ENCODE data around the gene SSR3. TPM values are rescaled to one million over a fixed set of nuclear protein-coding genes. Genes with fewer than 3 reads are reported as not detected.
"Not testable (repeated sequence)": the region's sequence is repeated elsewhere in the genome, so short reads cannot be mapped to it uniquely, and the experiment has no call there.

Gene SSR3
- total and polyA plus RNA-seq, 3 donors from 2014 or later: 85.0 to 204 (median 108) TPM

- H3K27ac ChIP-seq: no peak overlapping the region
- 48 to 66% methylated on average over 1 of the region's 1 CpG for WGBS, 2 donors
- intact Hi-C loops (cut with DNase I; ENCODE audit: low total_unique reads): no loop called here
- H3K4me1 ChIP-seq: no peaks in the 10 kb centered on the region
- no peak for DNase-seq
- no peaks in the 10 kb centered on the region for H3K9me3 ChIP-seq
- H3K36me3 ChIP-seq (ENCODE audit: low read depth, missing control alignments): no peaks in the 10 kb centered on the region
- TF ChIP-seq POLR2A (IDR thresholded peaks at IDR 0.05): no peak
- TF ChIP-seq, protein P1, sequence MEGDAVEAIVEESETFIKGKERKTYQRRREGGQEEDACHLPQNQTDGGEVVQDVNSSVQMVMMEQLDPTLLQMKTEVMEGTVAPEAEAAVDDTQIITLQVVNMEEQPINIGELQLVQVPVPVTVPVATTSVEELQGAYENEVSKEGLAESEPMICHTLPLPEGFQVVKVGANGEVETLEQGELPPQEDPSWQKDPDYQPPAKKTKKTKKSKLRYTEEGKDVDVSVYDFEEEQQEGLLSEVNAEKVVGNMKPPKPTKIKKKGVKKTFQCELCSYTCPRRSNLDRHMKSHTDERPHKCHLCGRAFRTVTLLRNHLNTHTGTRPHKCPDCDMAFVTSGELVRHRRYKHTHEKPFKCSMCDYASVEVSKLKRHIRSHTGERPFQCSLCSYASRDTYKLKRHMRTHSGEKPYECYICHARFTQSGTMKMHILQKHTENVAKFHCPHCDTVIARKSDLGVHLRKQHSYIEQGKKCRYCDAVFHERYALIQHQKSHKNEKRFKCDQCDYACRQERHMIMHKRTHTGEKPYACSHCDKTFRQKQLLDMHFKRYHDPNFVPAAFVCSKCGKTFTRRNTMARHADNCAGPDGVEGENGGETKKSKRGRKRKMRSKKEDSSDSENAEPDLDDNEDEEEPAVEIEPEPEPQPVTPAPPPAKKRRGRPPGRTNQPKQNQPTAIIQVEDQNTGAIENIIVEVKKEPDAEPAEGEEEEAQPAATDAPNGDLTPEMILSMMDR (IDR thresholded peaks at IDR 0.05): no peak
- H3K27me3 ChIP-seq: no peaks in the 10 kb centered on the region
- no peak overlapping the region for H3K4me3 ChIP-seq
Measured at GRCh38 chr3:156563900-156564682, 9.2 kb upstream of the SSR3 start.

GRCh38 chr3:156562486-156562885 lies 7.6 kb upstream of the SSR3 start:
- DNase-seq; H3K36me3 ChIP-seq (ENCODE audit: low read depth, missing control alignments); H3K27ac ChIP-seq; H3K27me3 ChIP-seq; intact Hi-C loops (cut with DNase I; ENCODE audit: low total_unique reads); H3K4me1 ChIP-seq; H3K4me3 ChIP-seq; H3K9me3 ChIP-seq: not testable (repeated sequence)
- 72 to 75% methylated on average over 8 of the region's 8 CpGs for WGBS, 2 donors

DNA sequence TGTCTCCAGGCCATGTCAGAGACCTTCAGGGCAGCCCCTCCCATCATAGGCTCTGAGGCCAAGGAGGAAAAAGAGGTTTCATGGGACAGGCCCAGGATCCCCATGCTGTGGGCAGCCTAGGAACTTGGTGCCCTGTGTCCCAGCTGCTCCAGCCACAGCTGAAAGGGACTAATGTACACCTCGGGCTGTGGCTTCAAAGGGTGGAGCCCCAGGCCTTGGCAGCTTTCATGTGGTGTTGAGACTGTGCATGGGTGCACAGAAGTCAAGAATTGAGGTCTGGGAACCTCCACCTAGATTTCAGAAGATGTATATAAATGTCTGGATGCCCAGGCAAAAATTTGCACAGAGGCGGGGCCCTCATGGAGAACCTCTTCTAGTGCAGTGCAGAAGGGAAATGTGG lies 6.6 kb upstream of the SSR3 start:
- whole genome bisulfite sequencing, 2 donors: 84 to 92% methylated on average over 2 of the region's 2 CpGs
- DNase-seq: no peak
- TF ChIP-seq, protein P1 (IDR thresholded peaks at IDR 0.05): no peak
- no peak for TF ChIP-seq POLR2A (IDR thresholded peaks at IDR 0.05)
- H3K36me3 ChIP-seq (ENCODE audit: low read depth, missing control alignments): no peaks in the 10 kb centered on the region
- H3K27ac ChIP-seq: no peak overlapping the region
- H3K4me3 ChIP-seq: no peak overlapping the region
- no peaks in the 10 kb centered on the region for H3K27me3 ChIP-seq
- no peaks in the 10 kb centered on the region for H3K9me3 ChIP-seq
- H3K4me1 ChIP-seq: no peaks in the 10 kb centered on the region
- intact Hi-C loops (cut with DNase I; ENCODE audit: low total_unique reads): no loop called here

- WGBS, 2 donors: 46 to 67% methylated on average over 1 of the region's 1 CpG
- intact Hi-C loops (cut with DNase I; ENCODE audit: low total_unique reads): loop anchor here (10.0 kb wide), 1 partner anchor 115 kb away; the partner anchor contains the start of gene TIPARP
Measured at GRCh38 chr3:156559321-156559720, 4.4 kb upstream of the SSR3 start.

DNA sequence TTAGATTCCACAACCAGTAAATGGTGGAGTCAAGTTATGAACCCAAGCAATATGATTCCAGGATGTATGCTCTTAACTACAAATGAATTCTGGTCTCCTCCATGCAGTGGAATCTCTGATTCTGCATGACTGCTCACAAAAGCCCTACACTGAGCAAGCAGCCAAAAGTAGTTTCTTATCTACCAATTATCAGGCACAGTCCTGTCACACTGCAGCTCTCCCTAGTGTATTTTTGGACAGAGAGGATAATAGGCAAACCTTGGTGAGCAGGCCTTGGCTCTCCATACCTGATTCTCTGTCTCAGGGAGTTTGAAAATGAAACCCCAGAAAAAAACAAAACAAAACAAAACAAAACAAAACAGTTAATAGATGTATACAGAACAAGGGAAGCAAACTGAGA lies 3.5 kb upstream of the SSR3 start:
- DNase-seq: no peak
- intact Hi-C loops (cut with DNase I; ENCODE audit: low total_unique reads): loop anchor here (10.0 kb wide), 1 partner anchor 116 kb away; the partner anchor contains the start of gene TIPARP
- H3K36me3 ChIP-seq (ENCODE audit: low read depth, missing control alignments): no peaks in the 10 kb centered on the region
- H3K27me3 ChIP-seq: no peaks in the 10 kb centered on the region
- H3K4me3 ChIP-seq: no peak overlapping the region
- no peak overlapping the region for H3K27ac ChIP-seq
- no peaks in the 10 kb centered on the region for H3K4me1 ChIP-seq
- no peaks in the 10 kb centered on the region for H3K9me3 ChIP-seq
- TF ChIP-seq POLR2A (IDR thresholded peaks at IDR 0.05): no peak
- TF ChIP-seq, protein P1 (IDR thresholded peaks at IDR 0.05): no peak

More at GRCh38 chr3:156559321-156559720, 4.4 kb upstream of the SSR3 start:
- Histone ChIP-seq H3K36me3 (ENCODE audit: low read depth, missing control alignments) (no peaks in the 10 kb centered on the region), H3K9me3 (no peaks in the 10 kb centered on the region), H3K4me1 (no peaks in the 10 kb centered on the region), H3K4me3 (no peak overlapping the region), H3K27me3 (no peaks in the 10 kb centered on the region), H3K27ac (no peak overlapping the region)
- no peak for TF ChIP-seq POLR2A (IDR thresholded peaks at IDR 0.05)
- TF ChIP-seq, protein P1 (IDR thresholded peaks at IDR 0.05): no peak
- DNase-seq: no peak

Data from testis (tissue), 3 donors.